ENCODE data around the gene ZNF333.

DNA sequence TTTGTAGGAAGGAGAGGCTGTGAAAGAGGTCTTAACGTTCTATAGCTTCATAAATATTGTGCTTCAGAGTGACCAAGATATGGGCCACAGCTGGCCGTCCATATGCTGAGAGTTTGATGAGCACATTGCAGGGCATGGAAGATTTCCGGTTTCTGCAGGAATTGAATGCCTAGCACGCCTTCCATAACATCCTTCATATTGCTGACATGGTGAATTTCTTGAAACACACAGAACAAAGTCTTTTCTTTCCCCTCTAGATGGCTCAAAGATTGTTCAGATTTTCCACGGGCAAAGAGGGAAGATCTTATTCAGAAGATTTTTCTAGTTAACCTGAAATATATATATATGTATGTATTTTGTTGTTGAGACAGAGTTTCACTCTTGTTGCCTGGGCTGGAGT lies 46.1 kb downstream of the ZNF333 start:
- no peak for TF ChIP-seq POLR2A (IDR thresholded peaks at IDR 0.05)
- TF ChIP-seq, protein P1, sequence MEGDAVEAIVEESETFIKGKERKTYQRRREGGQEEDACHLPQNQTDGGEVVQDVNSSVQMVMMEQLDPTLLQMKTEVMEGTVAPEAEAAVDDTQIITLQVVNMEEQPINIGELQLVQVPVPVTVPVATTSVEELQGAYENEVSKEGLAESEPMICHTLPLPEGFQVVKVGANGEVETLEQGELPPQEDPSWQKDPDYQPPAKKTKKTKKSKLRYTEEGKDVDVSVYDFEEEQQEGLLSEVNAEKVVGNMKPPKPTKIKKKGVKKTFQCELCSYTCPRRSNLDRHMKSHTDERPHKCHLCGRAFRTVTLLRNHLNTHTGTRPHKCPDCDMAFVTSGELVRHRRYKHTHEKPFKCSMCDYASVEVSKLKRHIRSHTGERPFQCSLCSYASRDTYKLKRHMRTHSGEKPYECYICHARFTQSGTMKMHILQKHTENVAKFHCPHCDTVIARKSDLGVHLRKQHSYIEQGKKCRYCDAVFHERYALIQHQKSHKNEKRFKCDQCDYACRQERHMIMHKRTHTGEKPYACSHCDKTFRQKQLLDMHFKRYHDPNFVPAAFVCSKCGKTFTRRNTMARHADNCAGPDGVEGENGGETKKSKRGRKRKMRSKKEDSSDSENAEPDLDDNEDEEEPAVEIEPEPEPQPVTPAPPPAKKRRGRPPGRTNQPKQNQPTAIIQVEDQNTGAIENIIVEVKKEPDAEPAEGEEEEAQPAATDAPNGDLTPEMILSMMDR (IDR thresholded peaks at IDR 0.05), result no peak
- TF ChIP-seq EP300 (IDR thresholded peaks at IDR 0.05), result no peak

Data from ovary (tissue), 3 donors.